Ammon's horn (tissue), 1 donor: ENCODE data around the gene NHERF1.

Source experiments
- DNase-seq: peaks from one replicate; pipeline ENCODE4 v3.0.0-alpha.2; 2016; ENCODE audit warnings: low spot score

Gene NHERF1

GRCh38 chr17:74749279-74750038 lies 1.0 kb downstream of the NHERF1 start:
- no peak for DNase-seq

GRCh38 chr17:74750039-74750326 lies 1.6 kb downstream of the NHERF1 start:
- no peak for DNase-seq

GRCh38 chr17:74750327-74751069 lies 2.1 kb downstream of the NHERF1 start:
- peak; percentile 71 for DNase-seq

DNA sequence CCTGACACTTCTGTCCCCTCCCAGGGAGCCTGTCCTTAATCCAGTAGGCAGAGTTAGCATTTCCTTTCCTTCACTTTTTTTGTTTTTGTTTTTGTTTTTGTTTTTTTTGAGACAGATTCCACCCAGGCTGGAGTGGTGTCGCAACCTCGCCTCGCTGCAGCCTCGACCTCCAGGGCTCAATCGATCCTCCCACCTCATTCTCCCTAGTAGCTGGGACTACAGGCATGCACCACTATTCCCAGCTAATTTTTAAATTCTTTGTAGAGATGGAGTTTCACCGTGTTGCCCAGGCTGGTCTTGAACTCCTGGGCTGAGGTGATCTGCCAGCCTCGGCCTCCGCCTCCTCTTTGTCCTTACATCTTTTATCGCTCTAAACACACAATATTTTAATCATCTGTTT lies 4.0 kb downstream of the NHERF1 start:
- DNase-seq, result no peak

- DNase-seq, result no peak
These were observed 4.5 kb downstream of the NHERF1 start for GRCh38 chr17:74752822-74753401.

- DNase-seq, result no peak
These were observed 6.4 kb downstream of the NHERF1 start for GRCh38 chr17:74754832-74755231.

- DNase-seq, result no peak
These were observed 7.1 kb downstream of the NHERF1 start for GRCh38 chr17:74755533-74755932.

DNA sequence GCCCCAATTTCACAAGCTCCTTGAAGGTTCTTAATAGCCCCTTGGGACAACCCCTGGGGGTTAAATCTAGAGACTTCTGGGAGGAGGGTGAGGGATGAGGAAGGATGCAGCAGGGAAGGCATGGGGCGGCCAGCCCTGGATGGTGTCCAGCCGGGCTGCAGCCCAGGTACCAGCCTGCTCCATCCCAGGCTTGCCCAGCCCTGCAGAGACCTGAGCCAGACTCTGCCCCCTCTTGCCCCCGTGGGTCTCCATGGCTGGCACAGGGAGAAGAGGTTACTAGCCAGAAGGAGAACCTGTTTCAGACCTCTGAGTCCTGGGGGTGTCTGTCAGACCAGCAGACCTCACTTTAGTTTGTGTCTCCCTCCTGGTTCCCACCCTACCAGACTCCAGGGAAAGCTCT lies 8.5 kb downstream of the NHERF1 start:
- no peak for DNase-seq

DNA sequence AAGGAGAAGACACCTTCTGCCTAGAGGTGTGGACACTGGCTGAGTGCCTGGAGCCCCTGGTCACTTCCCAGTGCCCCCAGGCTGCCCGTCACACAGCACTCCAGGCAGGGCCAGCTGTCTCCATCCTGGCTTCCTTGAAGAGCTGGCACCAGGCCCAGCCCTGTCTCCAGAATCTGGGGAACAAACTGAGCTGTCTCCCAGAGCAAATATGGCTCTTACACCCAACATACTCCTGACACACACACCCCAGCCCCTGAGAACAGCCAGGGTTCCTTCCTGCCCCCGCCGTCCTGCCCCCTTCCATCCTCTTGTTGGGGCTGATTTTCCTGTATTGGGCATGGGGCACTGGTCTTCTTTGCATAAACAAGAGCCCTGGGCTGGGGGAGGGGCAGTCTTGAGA lies 9.1 kb downstream of the NHERF1 start:
- DNase-seq, result no peak

DNA sequence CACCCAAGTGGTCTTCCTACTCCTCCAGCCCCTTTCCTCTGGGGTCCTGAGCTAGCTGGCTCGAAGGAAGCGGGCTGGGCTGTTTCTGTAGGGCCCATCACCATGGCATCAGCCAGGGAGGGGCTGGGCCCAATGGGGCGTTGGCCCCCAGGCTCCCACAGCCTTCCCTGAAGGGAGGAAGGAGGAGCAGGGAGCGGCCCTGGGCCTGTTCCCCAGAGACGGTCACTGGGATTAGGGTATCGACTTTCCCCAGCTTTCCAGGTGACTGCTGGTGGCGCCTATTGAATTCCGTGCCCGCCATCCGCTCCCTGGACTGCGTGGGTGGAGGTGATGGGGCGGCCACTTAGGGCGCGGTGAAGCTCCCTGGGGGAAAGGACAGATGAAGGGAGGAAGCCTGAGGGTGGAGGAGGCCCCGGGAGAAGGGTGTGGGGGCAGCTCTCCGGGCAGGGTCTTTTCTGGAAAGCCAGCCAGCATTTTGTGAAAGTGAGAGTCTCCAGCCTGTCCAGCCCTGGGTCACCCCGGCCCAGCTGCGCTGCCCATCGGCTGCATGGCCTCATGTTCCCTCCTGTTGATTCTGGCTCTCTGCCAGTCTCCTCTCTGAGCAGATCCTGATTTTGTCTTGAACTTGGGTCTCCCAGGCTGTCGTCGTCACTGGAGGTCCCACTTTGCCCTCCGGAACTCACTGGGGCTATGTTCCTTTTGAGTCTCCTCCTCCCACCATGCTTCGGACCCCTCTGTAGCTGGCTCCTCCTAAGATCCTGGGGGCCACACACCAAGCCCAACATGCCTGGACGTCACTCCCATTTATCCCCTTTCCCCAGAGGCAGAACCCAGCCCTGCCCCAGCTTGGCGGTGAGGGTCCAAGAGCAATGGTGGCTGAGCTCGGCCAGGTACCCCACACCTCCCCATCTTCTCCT lies 9.8 kb downstream of the NHERF1 start:
- DNase-seq, result no peak

GRCh38 chr17:74758848-74759168 lies 10.4 kb downstream of the NHERF1 start:
- DNase-seq, result no peak

DNA sequence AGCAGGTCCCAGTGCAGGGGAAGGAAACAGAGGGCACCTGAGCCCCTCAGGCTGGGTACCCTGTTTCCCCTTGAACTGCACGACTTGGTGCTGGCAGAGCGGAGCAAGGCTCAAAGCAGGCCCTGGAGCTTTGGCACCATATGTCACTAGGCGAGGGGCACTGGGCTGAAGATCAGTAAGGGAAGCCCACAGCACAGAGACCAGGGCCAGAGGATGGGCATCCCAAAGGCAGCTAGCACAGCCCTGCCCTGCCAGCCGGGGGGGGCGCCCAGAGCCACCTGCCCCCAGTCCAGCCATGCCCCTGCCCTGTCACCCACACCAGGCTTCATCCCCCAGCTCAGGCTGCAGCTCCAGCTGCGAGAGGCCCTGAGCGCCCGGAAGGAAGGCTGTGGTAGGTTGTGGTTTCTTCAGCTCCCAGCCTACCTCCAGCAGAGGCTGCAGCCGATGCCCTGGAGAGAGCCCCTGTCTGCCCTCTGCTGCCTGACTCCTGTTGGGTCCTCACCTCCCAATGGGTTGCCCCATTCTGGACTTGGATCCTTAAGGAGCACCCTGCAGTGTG lies 10.9 kb downstream of the NHERF1 start:
- no peak for DNase-seq

- no peak for DNase-seq
These were observed 11.5 kb downstream of the NHERF1 start for GRCh38 chr17:74759941-74760340.

DNA sequence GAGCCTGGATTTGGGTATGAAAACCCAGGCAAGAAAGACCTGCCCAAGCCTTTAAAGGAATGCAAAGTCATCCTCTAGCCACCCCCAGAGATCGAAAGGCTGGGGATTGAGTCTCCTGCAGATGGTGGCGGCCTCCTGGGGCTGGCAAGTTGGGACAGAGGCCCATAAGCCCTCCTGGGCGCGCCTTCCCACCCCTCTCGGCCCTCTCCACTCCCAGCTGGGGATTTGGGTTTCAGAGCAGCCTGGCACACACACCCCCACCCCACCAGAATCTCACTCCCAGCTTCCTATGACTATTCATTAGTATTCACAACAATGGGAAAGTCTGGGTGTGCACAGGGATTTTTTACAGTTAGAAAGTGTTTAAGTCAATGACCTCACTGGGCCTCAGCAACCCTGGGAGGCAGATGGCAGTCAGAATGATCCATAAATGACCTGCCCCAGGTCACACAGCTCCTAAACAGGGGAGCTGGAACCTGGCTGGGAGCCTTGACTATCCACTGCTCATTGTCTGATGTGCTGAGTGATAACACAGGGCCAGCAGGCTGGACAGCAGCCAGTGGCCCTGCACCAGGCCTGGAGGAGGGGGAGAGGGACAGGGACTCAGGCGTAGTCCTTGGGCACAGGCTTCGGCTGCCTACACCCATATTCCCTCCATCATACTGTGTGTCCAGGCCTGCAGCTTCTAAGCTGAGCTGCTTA lies 12.1 kb downstream of the NHERF1 start:
- DNase-seq, result peak; percentile 84

- no peak for DNase-seq
These were observed 13.0 kb downstream of the NHERF1 start for GRCh38 chr17:74761419-74761818.

GRCh38 chr17:74761931-74762330 lies 13.5 kb downstream of the NHERF1 start:
- DNase-seq, result no peak

- DNase-seq, result peak; percentile 53
These were observed 15.3 kb downstream of the NHERF1 start for GRCh38 chr17:74763565-74764387.

DNA sequence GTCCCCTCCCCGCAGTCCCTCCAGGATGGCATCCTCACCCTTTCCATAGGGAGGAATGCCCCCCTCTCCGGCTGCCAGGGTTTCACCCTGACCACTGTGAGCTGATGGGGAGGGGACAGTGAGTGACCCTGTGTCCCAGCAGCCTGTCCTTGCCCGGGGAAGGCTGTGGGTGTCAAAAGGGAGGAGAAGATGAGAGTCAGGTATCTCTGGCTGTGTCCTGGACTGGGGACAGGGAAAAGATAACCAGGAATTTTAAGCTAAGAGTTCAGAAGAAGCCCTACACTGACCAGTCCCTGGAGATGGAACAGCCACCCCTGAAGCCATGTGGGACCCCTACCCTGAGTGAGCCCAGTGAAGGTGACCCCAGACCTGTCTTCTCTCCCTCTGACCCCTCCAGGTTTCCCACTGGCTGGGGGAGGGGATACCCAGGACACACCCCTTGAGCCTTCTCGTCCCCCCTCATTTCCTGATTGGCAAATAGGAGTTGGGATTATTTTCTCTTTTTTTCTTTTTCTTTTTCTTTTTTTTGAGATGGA lies 16.4 kb downstream of the NHERF1 start:
- DNase-seq, result no peak

DNA sequence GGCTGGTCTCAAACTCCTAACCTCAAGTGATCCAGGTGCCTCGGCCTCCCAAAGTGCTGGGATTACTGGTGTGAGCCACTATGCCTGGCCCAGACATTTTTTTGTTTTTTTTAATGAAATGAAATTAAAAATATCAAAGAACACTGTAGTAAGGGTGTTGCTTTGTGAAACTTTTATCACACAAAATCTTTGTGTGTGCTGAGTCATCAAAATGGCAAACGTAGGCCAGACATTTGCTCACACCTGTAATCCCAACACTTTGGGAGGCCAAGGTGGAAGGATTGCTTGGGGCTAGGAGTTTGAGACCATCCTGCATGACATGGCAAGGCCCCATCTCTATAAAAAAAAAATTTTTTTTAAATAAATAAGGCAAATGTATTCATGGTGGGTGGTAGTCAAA lies 18.0 kb downstream of the NHERF1 start:
- no peak for DNase-seq

- peak; percentile 95 for DNase-seq
These were observed 18.7 kb downstream of the NHERF1 start for GRCh38 chr17:74767111-74767516.
